Stimulated activated CD4-positive, alpha-beta T cell treated with anti-CD3 and anti-CD28 coated beads, TNF-alpha, amount 100 ng/mL, for 4 hours (primary cell): ENCODE data around the gene DHRS7B.
A peak's percentile ranks its signal among the peaks of the same experiment; 100 is the strongest.
"Not testable (repeated sequence)": the region's sequence is repeated elsewhere in the genome, so short reads cannot be mapped to it uniquely, and the experiment has no call there.

ENCODE experiments used
- DNase-seq, 3 experiments: peaks; one replicate each; pipeline ENCODE4 v3.0.0-alpha.2; 2020; ENCODE audit warnings: low read depth in 3 of 3

Gene DHRS7B

GRCh38 chr17:21108651-21109050, 18.1 kb upstream of the DHRS7B start:
- DNase-seq, result no peak

GRCh38 chr17:21113049-21113690, 13.6 kb upstream of the DHRS7B start:
- no peak for DNase-seq

GRCh38 chr17:21113716-21114115, 13.0 kb upstream of the DHRS7B start:
- DNase-seq, result no peak

GRCh38 chr17:21114791-21115190, 12.0 kb upstream of the DHRS7B start:
- not testable (repeated sequence) for DNase-seq

GRCh38 chr17:21119247-21119918, 7.4 kb upstream of the DHRS7B start:
- DNase-seq, result peak; percentile 42 to 52 (median 43)

GRCh38 chr17:21119919-21120249, 6.9 kb upstream of the DHRS7B start:
- no peak for DNase-seq

GRCh38 chr17:21124086-21124485, 2.7 kb upstream of the DHRS7B start:
- DNase-seq, result no peak

GRCh38 chr17:21124517-21124916, 2.2 kb upstream of the DHRS7B start:
- not testable (repeated sequence) for DNase-seq

- DNase-seq, result peak in 2 of 3 experiments; percentile 13 to 44
These were observed 902 bp upstream of the DHRS7B start for GRCh38 chr17:21125862-21126261.

GRCh38 chr17:21127509-21128077, 829 bp downstream of the DHRS7B start:
- DNase-seq, result no peak

- DNase-seq, result no peak
These were observed 2.4 kb downstream of the DHRS7B start for GRCh38 chr17:21129023-21129681.

- no peak for DNase-seq
These were observed 4.4 kb downstream of the DHRS7B start for GRCh38 chr17:21131137-21131536.

GRCh38 chr17:21132428-21132827, 5.7 kb downstream of the DHRS7B start:
- no peak for DNase-seq

- no peak for DNase-seq
These were observed 7.8 kb downstream of the DHRS7B start for GRCh38 chr17:21134559-21134958.

GRCh38 chr17:21140911-21141310, 14.1 kb downstream of the DHRS7B start:
- DNase-seq, result no peak

GRCh38 chr17:21141331-21141730, 14.6 kb downstream of the DHRS7B start:
- no peak for DNase-seq

- DNase-seq, result not testable (repeated sequence)
These were observed 15.3 kb downstream of the DHRS7B start for GRCh38 chr17:21142065-21142464.

GRCh38 chr17:21143695-21144094, 16.9 kb downstream of the DHRS7B start:
- no peak for DNase-seq

- DNase-seq, result not testable (repeated sequence)
These were observed 17.5 kb downstream of the DHRS7B start for GRCh38 chr17:21144299-21144698.

GRCh38 chr17:21146362-21147015, 19.7 kb downstream of the DHRS7B start:
- DNase-seq, result no peak

GRCh38 chr17:21149621-21150020, 22.9 kb downstream of the DHRS7B start:
- DNase-seq, result no peak

- no peak for DNase-seq
These were observed 26.0 kb downstream of the DHRS7B start for GRCh38 chr17:21152731-21153130.
